ENCODE results near the gene BCL2L12. TPM values are rescaled to one million over a fixed set of nuclear protein-coding genes. Genes with fewer than 3 reads are reported as not detected.

Gene BCL2L12
- total RNA-seq, 4 donors from 2014 or later = 3.1 to 28.0 (median 7.5) TPM

GRCh38 chr19:49645592-49645991, 20.1 kb upstream of the BCL2L12 start:
- WGBS = 89% methylated on average over 9 of the region's 11 CpGs
- TF ChIP-seq CTCF (IDR thresholded peaks at IDR 0.05) = no peak
- TF ChIP-seq EP300 (IDR thresholded peaks at IDR 0.05) = no peak
- no peak for TF ChIP-seq POLR2A (IDR thresholded peaks at IDR 0.05)
- no peak overlapping the region for H3K4me3 ChIP-seq
- no peaks in the 10 kb centered on the region for H3K27me3 ChIP-seq
- no peak for DNase-seq (ENCODE audit: low spot score in 2 of 2)
- peaks cover 36% of the 10 kb centered on the region for H3K4me1 ChIP-seq
- no peaks in the 10 kb centered on the region for H3K9me3 ChIP-seq
- peaks cover 48% of the 10 kb centered on the region for H3K36me3 ChIP-seq
- no peak overlapping the region for H3K27ac ChIP-seq

GRCh38 chr19:49645995-49646394, 19.7 kb upstream of the BCL2L12 start:
- Histone ChIP-seq H3K9me3 (no peaks in the 10 kb centered on the region), H3K27ac (no peak overlapping the region), H3K4me1 (peaks cover 33% of the 10 kb centered on the region), H3K27me3 (no peaks in the 10 kb centered on the region), H3K36me3 (peaks cover 52% of the 10 kb centered on the region), H3K4me3 (no peak overlapping the region)
- TF ChIP-seq EP300 (IDR thresholded peaks at IDR 0.05) (no peak), POLR2AphosphoS5 (IDR thresholded peaks at IDR 0.05) (no peak), CTCF (IDR thresholded peaks at IDR 0.05) (no peak), POLR2A (IDR thresholded peaks at IDR 0.05) (no peak)
- no peak for DNase-seq (ENCODE audit: low spot score in 2 of 2)
- WGBS = 94% methylated on average over 13 of the region's 13 CpGs

- Histone ChIP-seq H3K9me3 (no peaks in the 10 kb centered on the region), H3K4me3 (no peak overlapping the region), H3K27ac (no peak overlapping the region), H3K36me3 (peaks cover 58% of the 10 kb centered on the region), H3K27me3 (no peaks in the 10 kb centered on the region), H3K4me1 (peaks cover 27% of the 10 kb centered on the region)
- no peak for DNase-seq (ENCODE audit: low spot score in 2 of 2)
- TF ChIP-seq POLR2A (IDR thresholded peaks at IDR 0.05) (no peak), POLR2AphosphoS5 (IDR thresholded peaks at IDR 0.05) (no peak), CTCF (IDR thresholded peaks at IDR 0.05) (no peak), EP300 (IDR thresholded peaks at IDR 0.05) (no peak)
- 96% methylated on average over 15 of the region's 17 CpGs for WGBS
These were observed 19.1 kb upstream of the BCL2L12 start for GRCh38 chr19:49646586-49646985.

- Histone ChIP-seq H3K9me3 (no peaks in the 10 kb centered on the region), H3K27ac (no peak overlapping the region), H3K4me1 (no peaks in the 10 kb centered on the region), H3K36me3 (peaks cover 91% of the 10 kb centered on the region), H3K27me3 (no peaks in the 10 kb centered on the region), H3K4me3 (no peak overlapping the region)
- DNase-seq (ENCODE audit: low spot score in 2 of 2) = no peak
- TF ChIP-seq CTCF (IDR thresholded peaks at IDR 0.05) = no peak
- 89% methylated on average over 27 of the region's 72 CpGs for WGBS
These were observed 14.5 kb upstream of the BCL2L12 start for GRCh38 chr19:49651029-49651819.

GRCh38 chr19:49651820-49652550, 13.7 kb upstream of the BCL2L12 start:
- no peaks in the 10 kb centered on the region for H3K27me3 ChIP-seq
- no peak overlapping the region for H3K27ac ChIP-seq
- no peaks in the 10 kb centered on the region for H3K4me1 ChIP-seq
- no peaks in the 10 kb centered on the region for H3K9me3 ChIP-seq
- H3K36me3 ChIP-seq = peaks cover 91% of the 10 kb centered on the region
- 94% methylated on average over 88 of the region's 110 CpGs for WGBS
- no peak for DNase-seq (ENCODE audit: low spot score in 2 of 2)
- no peak for TF ChIP-seq POLR2AphosphoS5 (IDR thresholded peaks at IDR 0.05)
- no peak overlapping the region for H3K4me3 ChIP-seq

All from suprapubic skin (tissue), 4 donors.